MCF 10A (cell line): ENCODE measurements around the gene ADCY4. TPM values are rescaled to one million over a fixed set of nuclear protein-coding genes. Genes with fewer than 3 reads are reported as not detected.

ENCODE experiments used
- BruUV-seq: library from RNA; stranded (reverse); fragments of 400-500 nt; replicated peaks from 2 replicates; lab custom pipeline; 2021; lab: Mats Ljungman, UMichigan
- CTCF ChIA-PET: fragments of 300-600 bp; sonication (Branson Sonifier 250); formaldehyde crosslinking; extraction: SDS; loops from one replicate; lab custom pipeline; 2021; ENCODE audit warnings: antibody characterized with exemption, inconsistent platforms; lab: Yijun Ruan, JAX
- POLR2A ChIA-PET: fragments of 300-600, 350-650 bp; sonication (Branson Sonifier 250); formaldehyde crosslinking; extraction: SDS; loops from one replicate; lab custom pipeline; 2020; ENCODE audit warnings: antibody characterized with exemption, inconsistent platforms; lab: Yijun Ruan, JAX
- DNase-seq: peaks from one replicate; pipeline ENCODE4 v3.0.0-alpha.2; 2018; ENCODE audit not compliant: unreplicated experiment
- H3K27ac Mint-ChIP-seq: one replicate; pipeline ENCODE4 v1.8.0; 2022; ENCODE audit warnings: mild to moderate bottlenecking, low read depth, mixed read lengths; ENCODE audit not compliant: unreplicated experiment
- H3K27me3 Mint-ChIP-seq: one replicate; pipeline ENCODE4 v1.8.0; 2022; ENCODE audit warnings: mixed read lengths; ENCODE audit not compliant: insufficient read depth, unreplicated experiment
- H3K36me3 Mint-ChIP-seq: one replicate; pipeline ENCODE4 v1.8.0; 2022; ENCODE audit warnings: mild to moderate bottlenecking, moderate library complexity, mixed read lengths; ENCODE audit not compliant: insufficient read depth, unreplicated experiment
- H3K4me1 Mint-ChIP-seq: one replicate; pipeline ENCODE4 v1.8.0; 2022; ENCODE audit warnings: mixed read lengths; ENCODE audit not compliant: insufficient read depth, unreplicated experiment
- H3K4me3 Mint-ChIP-seq: one replicate; pipeline ENCODE4 v1.8.0; 2022; ENCODE audit warnings: mild to moderate bottlenecking, moderate library complexity, mixed read lengths; ENCODE audit not compliant: unreplicated experiment
- H3K9me3 Mint-ChIP-seq: one replicate; pipeline ENCODE4 v1.8.0; 2022; ENCODE audit warnings: mixed read lengths; ENCODE audit not compliant: unreplicated experiment
- CTCF ChIP-seq: fragments of 200-600 bp; IDR thresholded peaks from one replicate; pipeline ENCODE4 v1.8.0; 2022; ENCODE audit warnings: antibody characterized with exemption, mild to moderate bottlenecking; ENCODE audit not compliant: unreplicated experiment
- intact Hi-C: fragments of 100-400 bp; cut with micrococcal nuclease; formaldehyde crosslinking; loops from 2 replicates; pipeline ENCODE4 v1.14.1; 2022
- total RNA-seq: library from RNA; stranded (reverse); gene quantifications from 2 replicates; pipeline ENCODE4 v1.2.3, GENCODE V29; 2022

Gene ADCY4
- total RNA-seq, 1 experiment from 2014 or later, result not detected

- Mint-ChIP-seq H3K27me3 (no peaks in the 10 kb centered on the region), H3K4me1 (no peaks in the 10 kb centered on the region), H3K4me3 (no peak overlapping the region), H3K27ac (no peak overlapping the region), H3K36me3 (no peaks in the 10 kb centered on the region), H3K9me3 (no peaks in the 10 kb centered on the region)
- intact Hi-C loops, result no loop called here
- no peak for DNase-seq
- POLR2A ChIA-PET, result no interaction called here
- no TSS peak for BruUV-seq
- CTCF ChIA-PET, result interaction anchor here (0.6 to 9.2 kb wide), 7 partner anchors 17 to 384 kb away, joined by 3 to 109 read pairs (median 5); partner anchors contain the start of gene CIDEB
- no peak for TF ChIP-seq CTCF
Measured at GRCh38 chr14:24325963-24326362, 8.9 kb downstream of the ADCY4 start.

GRCh38 chr14:24325041-24325530 is 9.8 kb downstream of the ADCY4 start:
- no peak for DNase-seq
- H3K27me3 Mint-ChIP-seq, result peaks cover 6% of the 10 kb centered on the region
- no peaks in the 10 kb centered on the region for H3K4me1 Mint-ChIP-seq
- POLR2A ChIA-PET, result interaction anchor here (0.6 kb wide), 1 partner anchor 12 kb away, joined by 3 read pairs; no protein-coding TSS in a partner anchor
- intact Hi-C loops, result no loop called here
- H3K9me3 Mint-ChIP-seq, result no peaks in the 10 kb centered on the region
- no peak overlapping the region for H3K4me3 Mint-ChIP-seq
- no peak overlapping the region for H3K27ac Mint-ChIP-seq
- no peak for TF ChIP-seq CTCF
- CTCF ChIA-PET, result interaction anchor here (0.8 to 3.4 kb wide), 10 partner anchors 8 to 116 kb away, joined by 3 to 25 read pairs (median 4); partner anchors contain the start of genes CIDEB, LTB4R and LTB4R2
- no TSS peak for BruUV-seq
- H3K36me3 Mint-ChIP-seq, result no peaks in the 10 kb centered on the region

GRCh38 chr14:24324024-24324423 is 10.8 kb downstream of the ADCY4 start:
- no TSS peak for BruUV-seq
- no peak for TF ChIP-seq CTCF
- no peaks in the 10 kb centered on the region for H3K4me1 Mint-ChIP-seq
- intact Hi-C loops, result no loop called here
- H3K4me3 Mint-ChIP-seq, result no peak overlapping the region
- H3K36me3 Mint-ChIP-seq, result peaks cover 1% of the 10 kb centered on the region
- no peak overlapping the region for H3K27ac Mint-ChIP-seq
- CTCF ChIA-PET, result interaction anchor here (0.6 to 3.4 kb wide), 7 partner anchors 9 to 117 kb away, joined by 3 to 25 read pairs (median 6); partner anchors contain the start of genes LTB4R and LTB4R2
- peaks cover 17% of the 10 kb centered on the region for H3K27me3 Mint-ChIP-seq
- no peaks in the 10 kb centered on the region for H3K9me3 Mint-ChIP-seq
- no peak for DNase-seq
- POLR2A ChIA-PET, result no interaction called here

GRCh38 chr14:24323341-24323740 is 11.5 kb downstream of the ADCY4 start:
- Mint-ChIP-seq H3K4me3 (no peak overlapping the region), H3K4me1 (no peaks in the 10 kb centered on the region), H3K36me3 (peaks cover 4% of the 10 kb centered on the region), H3K27ac (no peak overlapping the region), H3K27me3 (peaks cover 23% of the 10 kb centered on the region), H3K9me3 (no peaks in the 10 kb centered on the region)
- BruUV-seq, result no TSS peak
- intact Hi-C loops, result no loop called here
- CTCF ChIA-PET, result interaction anchor here (0.5 to 3.4 kb wide), 9 partner anchors 9 to 118 kb away, joined by 3 to 13 read pairs (median 4); partner anchors contain the start of genes ADCY4, LTB4R and LTB4R2
- POLR2A ChIA-PET, result no interaction called here
- no peak for TF ChIP-seq CTCF
- no peak for DNase-seq
